Heart left ventricle (tissue), 16 donors: ENCODE results near the gene DEAF1. TPM values are rescaled to one million over a fixed set of nuclear protein-coding genes. Genes with fewer than 3 reads are reported as not detected.

Experiments used
- ATAC-seq, 4 donors: fragments of 200-7000 bp; cut with Tn5 transposase; one replicate each; pipeline ENCODE4 v1.9.1; 2020 to 2022; ENCODE audit warnings: moderate library complexity in 4 of 4, mild to moderate bottlenecking in 3 of 4, moderate number of reproducible peaks in 1 of 4
- DNase-seq, 5 donors: peaks; one replicate each; pipeline ENCODE4 v3.0.0-alpha.2; 2020
- H3K27ac ChIP-seq, 12 donors: fragments of 200-600 bp; sonication (generic) in 4 of 12; one replicate each; pipeline versions ENCODE4 v1.5.0 to v1.8.0; 2016 to 2022; ENCODE audit warnings: mild to moderate bottlenecking in 2 of 12
- H3K27me3 ChIP-seq, 9 donors: fragments of 200-600 bp; sonication (generic) in 2 of 9; one replicate each; pipeline versions ENCODE4 v1.5.1 to v1.8.0; 2016 to 2022; ENCODE audit warnings: mild to moderate bottlenecking in 3 of 9
- H3K36me3 ChIP-seq, 9 donors: fragments of 200-600 bp; sonication (generic) in 2 of 9; one replicate each; pipeline versions ENCODE4 v1.5.0 to v1.8.0; 2018 to 2022; ENCODE audit warnings: mild to moderate bottlenecking in 2 of 9
- H3K4me1 ChIP-seq, 12 donors: fragments of 200-600 bp; sonication (generic) in 4 of 12; one replicate each; pipeline versions ENCODE4 v1.5.0 to v1.8.0; 2016 to 2022; ENCODE audit warnings: mild to moderate bottlenecking in 3 of 12
- H3K4me3 ChIP-seq, 12 donors: fragments of 200-600 bp; sonication (generic) in 4 of 12; one replicate each; pipeline versions ENCODE4 v1.5.0 to v1.8.0; 2017 to 2022; ENCODE audit warnings: mild to moderate bottlenecking in 9 of 12, moderate library complexity in 4 of 12
- H3K9me3 ChIP-seq, 12 donors: fragments of 200-600 bp; sonication (generic) in 4 of 12; one replicate each; pipeline versions ENCODE4 v1.5.0 to v1.8.0; 2016 to 2022; ENCODE audit warnings: mild to moderate bottlenecking in 1 of 12
- CTCF ChIP-seq, 12 donors: fragments of 200-600 bp; sonication (generic) in 4 of 12; IDR thresholded peaks; one replicate each; pipeline versions ENCODE4 v1.5.0 to v1.8.0; 2018 to 2022; ENCODE audit warnings: antibody characterized with exemption in 12 of 12, mild to moderate bottlenecking in 5 of 12
- POLR2A ChIP-seq, 2 donors: fragments of 450-650 bp; IDR thresholded peaks; one replicate each; pipeline ENCODE4 v1.6.1; 2017; ENCODE audit warnings: antibody characterized with exemption in 2 of 2, mild to moderate bottlenecking in 2 of 2, moderate library complexity in 2 of 2
- WGBS, 4 donors: extraction: QIAGEN DNeasy Blood & Tissue Kit in 2 of 4; methylation state at CpG; one replicate each; pipeline versions ENCODE4 v1.1.5 to v1.1.7; 2013 to 2018; 5-methylcytosine and 5-hydroxymethylcytosine counted together
- intact Hi-C, 10 donors: fragments of 100-400 bp; cut with DNase I; formaldehyde crosslinking; loops; one replicate each; pipeline versions ENCODE4 v1.11.1 to v1.14.2; 2022
- polyA plus RNA-seq, 2 donors: library from polyadenylated mRNA; stranded (reverse); fragments of 200-250 nt; gene quantifications; one replicate each; pipeline ENCODE4 v1.2.3, GENCODE V29; 2013
- total RNA-seq, 9 donors: library from RNA; depleted of rRNA in 2 of 9; stranded (reverse); fragments of >200 nt in 2 of 9; fragmentation: NEBNext Ultra II Directional in 3 of 9; extraction: Animal tissue kit (Norgen Biotek cat#: 25700) in 3 of 9; gene quantifications; one replicate each; pipeline versions ENCODE4 v1.1.0 to v1.2.4, GENCODE V29; 2016 to 2023
- donor health status: ischemic (EF 13 %, LVEDD 7.1; RV severe dilation, severe dysfunction).
- donor health status: healthy with polysubstance abuse.
- donor health status: DM: no; HTN: yes; CAD: no.
- donor health status: DM: no; HTN: no; CAD: no.
- donor health status: ischemic (EF 25% LVEDD 6.9; RV normal size, moderate dysfunction).
- donor health status: ischemic (EF 25% LVEDD 5.7; RV mildly dilated, moderate dysfunction).
- donor health status: healthy.
- donor health status: DM: yes; HTN: yes; CAD: no.
- donor health status: ischemic (EF 35%, LVEDD 5.7; RV mildly dilated, moderate dysfunction).
- donor health status: nonischemic (EF 11% LVEDD 7.7; RV severe dilation, severe dysfunction).
- donor health status: DM: yes; HTN: yes; CAD: no.
- donor health status: PGD.
- donor health status: ischemic (EF 29% LVEDD 5.4; RV normal size, mild dysfunction).
- donor health status: nonischemic (EF 23%, LVEDD 6.1; RV moderate dilation, normal function).

The DEAF1 gene
- total and polyA plus RNA-seq, 11 donors = 11.8 to 25.6 (median 15.1) TPM

GRCh38 chr11:616320-617198 lies 78.5 kb downstream of the DEAF1 start:
- H3K36me3 ChIP-seq = peaks cover 0 to 35% (median 18%) of the 10 kb centered on the region in 9 donors
- no peaks in the 10 kb centered on the region for H3K27me3 ChIP-seq
- peak overlapping the region; percentile 25 to 90 (median 70) for H3K4me3 ChIP-seq
- H3K27ac ChIP-seq = peak overlapping the region; percentile 76 to 99 (median 92)
- no peak for ATAC-seq
- DNase-seq = peak in 2 of 5 donors; percentile 58 to 77
- WGBS, 4 donors = 84 to 89% (median 87%) methylated on average over 34 to 39 of the region's 39 CpGs
- no peak for TF ChIP-seq POLR2A (IDR thresholded peaks at IDR 0.05)
- no peak for TF ChIP-seq CTCF (IDR thresholded peaks at IDR 0.05)
- H3K9me3 ChIP-seq = no peaks in the 10 kb centered on the region
- peaks cover 8 to 38% (median 22%) of the 10 kb centered on the region in 12 donors for H3K4me1 ChIP-seq
- intact Hi-C loops = loop anchor here in 1 of 10 donors (5.0 kb wide), 1 partner anchor 39 kb away; the partner anchor contains the start of gene PHRF1

GRCh38 chr11:615504-616319 lies 79.3 kb downstream of the DEAF1 start, which contains the start of gene IRF7:
Gene IRF7, minus strand, starts transcription at chr11:615950. Its CDS starts 586 bp downstream, at chr11:615364.
- ATAC-seq = peak; percentile 86 to 94 (median 92)
- peak; percentile 96 to 98 (median 97) for DNase-seq
- no peak for TF ChIP-seq CTCF (IDR thresholded peaks at IDR 0.05)
- TF ChIP-seq POLR2A (IDR thresholded peaks at IDR 0.05) = peak in 1 of 2 donors; percentile 93
- H3K36me3 ChIP-seq = peaks cover 0 to 44% (median 26%) of the 10 kb centered on the region in 9 donors
- H3K9me3 ChIP-seq = no peaks in the 10 kb centered on the region
- H3K4me1 ChIP-seq = peaks cover 8 to 38% (median 22%) of the 10 kb centered on the region in 12 donors
- intact Hi-C loops = loop anchor here in 2 of 10 donors (2.0 to 5.0 kb wide), 2 partner anchors 38 to 47 kb away; partner anchors contain the start of gene PHRF1 (in 1 of the 2)
- 5 to 7% (median 7%) methylated on average over 46 to 66 of the region's 66 CpGs for WGBS, 4 donors
- peak within 1 kb of the TSS; percentile 76 to 99 (median 92) for H3K27ac ChIP-seq
- no peaks in the 10 kb centered on the region for H3K27me3 ChIP-seq
- H3K4me3 ChIP-seq = peak within 1 kb of the TSS; percentile 25 to 90 (median 70)

GRCh38 chr11:614623-615503 lies 80.2 kb downstream of the DEAF1 start:
- H3K4me3 ChIP-seq = peak overlapping the region; percentile 25 to 90 (median 70)
- H3K36me3 ChIP-seq = peaks cover 0 to 52% (median 35%) of the 10 kb centered on the region in 9 donors
- H3K4me1 ChIP-seq = peaks cover 8 to 38% (median 22%) of the 10 kb centered on the region in 12 donors
- intact Hi-C loops = loop anchor here in 3 of 10 donors (2.0 to 5.0 kb wide), 3 partner anchors 38 to 77 kb away; partner anchors contain the start of gene PHRF1 (in 2 of the 3)
- no peaks in the 10 kb centered on the region for H3K27me3 ChIP-seq
- no peak for TF ChIP-seq POLR2A (IDR thresholded peaks at IDR 0.05)
- TF ChIP-seq CTCF (IDR thresholded peaks at IDR 0.05) = no peak
- no peaks in the 10 kb centered on the region for H3K9me3 ChIP-seq
- DNase-seq (peak in 2 of 5 donors; percentile 58 to 74), ATAC-seq (peak in 3 of 4 donors; percentile 0 to 10 (median 3))
- 48 to 64% (median 51%) methylated on average over 38 to 68 of the region's 68 CpGs for WGBS, 4 donors
- H3K27ac ChIP-seq = peak overlapping the region; percentile 76 to 99 (median 92)
